ENCODE results near the gene RIPOR3.

RIPOR3 gene

GRCh38 chr20:50731055-50731929 lies 40.0 kb upstream of the RIPOR3 start, which contains the start of gene PARD6B:
TSS of gene PARD6B (plus strand) at chr20:50731580. CDS start at chr20:50731787, 207 bp downstream.
- no peak for TF ChIP-seq CTCF (IDR thresholded peaks at IDR 0.05; ENCODE audit: extremely low read depth, missing control alignments)
- DNase-seq (ENCODE audit: low spot score) = peak; percentile 100

GRCh38 chr20:50730765-50731054 lies 39.4 kb upstream of the RIPOR3 start:
- DNase-seq (ENCODE audit: low spot score) = no peak

GRCh38 chr20:50729901-50730764 lies 38.8 kb upstream of the RIPOR3 start:
- DNase-seq (ENCODE audit: low spot score) = no peak
- no peak for TF ChIP-seq CTCF (IDR thresholded peaks at IDR 0.05; ENCODE audit: extremely low read depth, missing control alignments)

More at GRCh38 chr20:50730765-50731054, 39.4 kb upstream of the RIPOR3 start:
- TF ChIP-seq CTCF (IDR thresholded peaks at IDR 0.05; ENCODE audit: extremely low read depth, missing control alignments) = no peak

- TF ChIP-seq CTCF (IDR thresholded peaks at IDR 0.05; ENCODE audit: extremely low read depth, missing control alignments) = no peak
- no peak for DNase-seq (ENCODE audit: low spot score)
Observed at GRCh38 chr20:50728981-50729874, 37.9 kb upstream of the RIPOR3 start.

GRCh38 chr20:50728486-50728980 lies 37.2 kb upstream of the RIPOR3 start:
- no peak for DNase-seq (ENCODE audit: low spot score)
- no peak for TF ChIP-seq CTCF (IDR thresholded peaks at IDR 0.05; ENCODE audit: extremely low read depth, missing control alignments)

- no peak for DNase-seq (ENCODE audit: low spot score)
- no peak for TF ChIP-seq CTCF (IDR thresholded peaks at IDR 0.05; ENCODE audit: extremely low read depth, missing control alignments)
Observed at GRCh38 chr20:50727792-50728485, 36.6 kb upstream of the RIPOR3 start.

Data from GM20000 (cell line).